GM18507 (cell line): ENCODE measurements around the gene FARP1.

Experiments used
- DNase-seq: peaks from one replicate; pipeline ENCODE4 v3.0.0; 2011; ENCODE audit warnings: low read depth; ENCODE audit not compliant: insufficient read length; ENCODE audit errors: extremely low spot score
- FAIRE-seq: peaks from 2 replicates; lab custom pipeline; 2011; peaks lifted over from hg19 to GRCh38; lab: Jason Lieb, UNC

FARP1 gene

DNA sequence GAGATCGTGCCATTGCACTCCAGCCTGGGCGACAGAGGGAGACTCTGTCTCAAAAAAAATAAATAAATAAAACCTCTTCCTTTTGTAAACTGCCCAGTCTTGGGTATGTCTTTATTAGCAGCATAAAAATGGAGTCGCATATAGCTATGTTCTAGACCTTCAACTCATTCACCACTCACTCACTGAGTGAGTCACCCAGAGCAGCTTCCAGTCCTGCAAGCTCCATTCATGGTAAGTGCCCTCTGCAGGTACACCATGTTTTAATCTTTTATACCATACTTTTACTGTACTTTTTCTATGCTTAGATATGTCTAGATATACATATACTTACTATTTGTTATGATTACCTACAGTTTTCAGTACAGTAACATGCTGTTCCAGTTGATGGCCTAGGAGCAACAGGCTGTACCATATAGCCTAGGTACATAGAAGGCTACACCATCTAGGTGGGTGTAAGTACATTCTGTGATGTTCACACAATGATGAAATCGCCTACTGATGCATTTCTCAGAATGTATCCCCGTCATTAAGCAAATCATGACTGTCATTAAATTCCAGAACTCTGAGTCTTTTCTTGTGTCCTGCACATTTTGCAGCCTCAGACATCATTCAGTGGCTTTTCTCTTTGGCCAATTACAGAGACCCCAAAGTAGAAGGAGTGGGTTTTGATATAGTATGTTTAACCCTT, 13.7 kb upstream of the FARP1 start:
- DNase-seq (no peak), FAIRE-seq (no peak)

DNA sequence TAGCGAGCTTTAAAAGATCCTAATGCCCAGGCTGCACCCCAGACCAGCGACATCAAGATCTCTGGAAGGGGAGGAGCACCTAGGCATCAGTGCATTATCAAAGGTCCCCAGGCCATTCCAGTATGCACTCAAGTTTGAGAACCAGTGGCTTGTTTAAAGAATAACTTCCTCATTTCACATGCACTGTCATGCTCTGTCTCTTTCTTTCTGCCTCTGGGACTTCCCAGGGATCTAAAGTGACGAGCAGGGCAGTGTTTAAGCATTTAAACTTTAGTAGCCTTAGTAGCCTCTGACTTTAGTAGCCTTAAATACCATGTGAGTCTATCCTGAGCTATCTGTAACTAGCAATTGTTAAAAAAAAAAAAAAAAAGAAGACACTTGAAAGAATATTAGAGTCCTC, 8.9 kb upstream of the FARP1 start:
- DNase-seq: no peak

DNA sequence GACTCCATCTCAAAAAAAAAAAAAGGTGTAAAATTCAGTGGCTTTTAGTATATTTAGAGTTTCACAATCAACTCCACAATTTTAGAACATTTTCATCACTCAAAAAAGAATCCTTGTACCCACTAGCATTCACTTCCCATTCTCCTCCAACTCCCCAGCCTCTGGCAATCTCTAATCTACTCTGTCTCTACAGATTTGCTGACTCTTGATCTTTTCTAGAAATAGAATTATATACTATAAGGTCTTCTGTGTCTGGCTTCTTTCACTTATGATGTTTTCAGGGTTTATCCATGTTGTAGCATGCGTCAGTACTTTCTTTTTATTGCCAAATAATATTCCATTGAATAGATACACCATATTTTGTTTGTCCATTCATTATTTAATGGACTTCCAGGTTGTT, 8.0 kb upstream of the FARP1 start:
- DNase-seq: no peak
- FAIRE-seq: no peak

More for the DNA sequence above, 8.9 kb upstream of the FARP1 start:
- peak; percentile 70 for FAIRE-seq

DNA sequence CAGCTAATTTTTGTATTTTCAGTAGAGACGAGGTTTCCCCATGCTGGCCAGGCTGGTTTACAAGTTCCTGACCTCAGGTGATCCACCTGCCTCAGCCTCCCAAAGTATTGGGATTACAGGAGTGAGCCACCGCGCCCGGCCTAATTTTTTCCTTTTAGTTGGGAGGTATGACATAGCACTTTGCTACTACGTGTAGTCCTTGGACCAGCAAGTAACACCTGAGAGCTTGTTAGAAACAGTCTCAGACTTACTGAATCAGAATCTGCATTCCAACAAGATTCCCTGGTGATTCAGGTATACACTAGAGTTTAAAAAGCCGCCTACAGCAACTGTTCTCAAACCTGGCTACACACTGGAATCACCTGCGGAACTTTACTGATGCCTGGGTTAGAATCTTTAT, 1.8 kb upstream of the FARP1 start:
- DNase-seq: no peak
- no peak for FAIRE-seq

DNA sequence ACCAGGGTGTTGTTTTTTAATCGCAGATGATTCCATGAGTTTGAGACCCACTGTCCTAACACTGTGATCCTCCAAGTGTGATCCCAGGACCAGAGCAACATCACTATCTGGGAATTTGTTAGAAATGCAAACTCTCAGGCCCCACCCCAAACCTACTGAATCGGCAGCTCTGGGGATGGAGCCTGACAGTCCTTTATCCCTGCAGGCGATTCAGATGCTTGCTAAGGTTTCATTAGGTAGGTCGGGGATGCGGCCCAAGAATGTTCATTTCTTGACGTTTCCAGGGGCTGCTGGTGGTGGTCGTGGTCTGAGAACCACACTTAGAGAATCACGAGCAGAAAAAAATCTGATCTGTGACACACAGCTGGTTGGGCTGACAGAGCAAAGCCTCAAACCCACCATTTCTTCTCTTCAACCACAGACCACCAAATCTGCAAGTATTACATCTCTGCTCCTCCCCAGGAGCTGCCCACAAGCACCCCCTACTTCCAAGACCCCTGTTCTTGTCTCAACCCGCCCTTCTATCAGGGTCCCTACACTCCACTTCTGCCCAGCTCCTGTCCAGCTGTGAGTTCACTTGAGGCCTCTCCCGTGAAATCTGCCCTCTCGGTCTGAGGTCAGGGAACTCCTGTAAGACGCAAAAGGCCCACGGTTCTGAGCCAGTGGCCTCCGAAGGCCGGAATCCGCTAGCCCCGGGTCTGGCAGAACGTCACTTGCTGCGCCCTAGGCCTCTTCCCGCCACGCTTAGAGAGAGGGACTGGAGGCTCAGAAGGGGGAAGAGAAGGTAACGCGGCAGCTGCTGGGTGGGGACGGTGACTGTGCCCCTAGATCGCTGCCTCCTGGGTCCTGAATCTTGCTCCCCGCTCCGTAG, 1.1 kb upstream of the FARP1 start:
- FAIRE-seq (no peak), DNase-seq (no peak)

DNA sequence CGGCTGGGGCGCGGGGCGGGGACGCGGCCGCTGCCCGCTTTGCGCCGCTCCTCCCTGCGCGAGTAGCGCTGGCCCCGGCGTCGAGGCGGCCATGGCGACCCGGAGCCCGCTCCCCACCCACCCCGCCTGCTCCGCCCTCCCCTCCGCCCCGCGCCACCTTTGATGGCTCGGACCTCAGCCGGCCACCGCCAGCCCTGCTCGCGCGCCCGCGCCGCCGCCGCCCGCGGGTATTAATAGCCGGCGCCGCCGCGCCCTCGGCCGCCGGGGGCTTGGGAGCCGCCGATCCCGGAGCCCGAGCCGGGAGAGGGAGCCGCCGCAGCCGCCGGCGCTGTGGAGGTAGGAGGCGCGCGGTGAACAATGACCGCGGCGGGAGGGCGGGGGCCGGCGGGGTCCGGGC, 261 bp downstream of the FARP1 start:
- DNase-seq (no peak), FAIRE-seq (no peak)

DNA sequence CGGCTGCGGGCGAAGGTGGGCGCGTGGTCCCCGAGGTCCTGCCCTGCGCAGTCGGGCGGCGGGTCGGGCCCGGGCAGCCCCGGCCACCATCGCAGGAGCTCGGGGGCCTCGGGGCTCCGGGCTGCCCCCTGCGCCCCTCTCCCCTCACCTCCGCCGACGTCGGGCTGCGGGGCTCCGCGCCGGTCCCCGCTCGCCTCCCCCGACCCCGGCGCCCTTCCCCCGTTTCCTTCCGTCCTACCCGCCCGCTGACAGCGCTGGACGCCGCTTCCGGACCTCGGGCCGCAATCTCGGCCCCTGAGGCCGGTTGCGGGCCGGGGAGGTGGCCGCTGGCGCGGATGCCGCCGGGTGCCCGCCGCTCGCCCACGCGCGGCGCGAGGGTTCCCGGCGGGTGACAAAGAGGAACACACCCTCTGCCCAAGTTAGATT, 720 bp downstream of the FARP1 start:
- FAIRE-seq (no peak), DNase-seq (no peak)

DNA sequence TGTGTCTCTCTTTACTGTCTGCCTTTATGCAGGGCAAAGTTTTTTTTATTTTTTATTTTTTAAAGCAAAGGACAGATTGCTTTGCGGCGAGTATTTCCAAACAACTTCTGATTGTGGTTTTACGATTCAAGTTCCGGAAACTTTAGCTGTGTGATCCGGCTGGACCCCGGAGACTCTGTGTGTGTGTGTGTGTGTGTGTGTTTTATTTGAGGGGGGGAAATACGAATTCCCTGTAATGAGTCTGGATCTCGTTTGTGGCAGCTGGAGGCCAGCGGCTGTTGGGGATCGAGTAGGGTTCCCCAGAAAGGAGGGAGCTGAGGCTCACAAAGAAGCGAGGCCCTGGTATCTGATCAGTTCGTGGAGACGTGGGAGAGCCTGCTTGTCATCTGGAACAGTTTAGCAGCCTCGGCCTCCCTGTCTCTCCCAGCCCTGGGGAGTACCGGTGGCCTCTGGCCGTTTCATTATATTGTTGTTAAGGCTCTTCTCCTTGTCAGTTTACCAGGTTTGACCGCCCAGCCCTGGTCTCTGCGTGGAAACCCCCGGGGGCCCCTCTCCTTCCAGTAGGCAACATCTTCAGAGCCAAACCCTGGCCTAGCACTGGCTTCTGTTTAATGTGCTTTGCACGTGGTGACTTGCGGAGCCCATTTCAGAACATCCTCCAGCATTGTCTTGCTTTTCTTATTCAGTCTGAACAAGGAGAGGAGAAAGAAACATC, 1.3 kb downstream of the FARP1 start:
- no peak for FAIRE-seq
- DNase-seq: no peak

DNA sequence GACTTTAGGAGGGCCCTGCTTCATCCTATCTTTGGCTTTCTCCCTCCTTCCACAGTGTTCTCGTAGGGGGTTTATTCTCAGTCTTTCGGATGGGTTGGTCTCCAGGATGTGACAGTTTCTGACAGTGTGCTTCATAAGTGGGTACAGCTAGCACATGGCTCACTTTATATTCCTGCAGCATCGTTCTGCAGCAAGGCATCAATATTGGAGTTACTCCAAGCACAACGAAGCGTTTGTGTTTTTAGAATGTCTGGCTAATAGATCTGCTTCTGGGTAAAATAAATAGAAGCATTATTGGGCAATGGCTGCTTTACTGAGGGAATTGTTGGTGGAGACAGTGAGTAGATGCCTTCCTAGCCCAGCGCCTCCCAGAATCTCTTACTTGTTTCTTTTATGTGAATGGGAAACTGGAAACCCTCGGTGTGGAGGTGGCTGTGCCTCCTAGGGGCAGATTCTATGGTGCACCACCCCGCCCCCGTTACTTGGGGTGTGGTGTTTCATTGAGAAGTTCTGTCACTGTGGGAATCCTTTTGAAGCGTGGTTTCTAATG, 2.0 kb downstream of the FARP1 start:
- DNase-seq: no peak

DNA sequence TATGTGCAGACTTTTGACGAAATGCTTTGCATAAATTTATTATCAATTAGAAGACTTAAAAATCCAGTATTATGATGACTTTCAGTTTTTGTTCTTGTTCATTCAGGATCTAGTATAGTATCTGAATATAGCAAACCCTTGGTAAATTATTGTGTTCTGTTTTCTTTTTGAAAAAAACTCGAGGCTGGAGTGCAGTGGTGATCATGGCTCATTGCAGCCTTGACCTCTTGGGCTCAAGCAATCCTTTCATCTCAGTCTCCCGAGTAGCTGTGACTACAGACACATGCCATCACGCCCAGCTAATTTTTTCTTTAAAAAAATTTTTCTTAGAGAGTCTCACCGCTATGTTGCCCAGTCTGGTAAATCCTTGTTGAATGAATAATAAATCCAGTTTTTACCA, 4.6 kb downstream of the FARP1 start:
- DNase-seq: no peak
- no peak for FAIRE-seq

More for the DNA sequence above, 2.0 kb downstream of the FARP1 start:
- no peak for FAIRE-seq

DNA sequence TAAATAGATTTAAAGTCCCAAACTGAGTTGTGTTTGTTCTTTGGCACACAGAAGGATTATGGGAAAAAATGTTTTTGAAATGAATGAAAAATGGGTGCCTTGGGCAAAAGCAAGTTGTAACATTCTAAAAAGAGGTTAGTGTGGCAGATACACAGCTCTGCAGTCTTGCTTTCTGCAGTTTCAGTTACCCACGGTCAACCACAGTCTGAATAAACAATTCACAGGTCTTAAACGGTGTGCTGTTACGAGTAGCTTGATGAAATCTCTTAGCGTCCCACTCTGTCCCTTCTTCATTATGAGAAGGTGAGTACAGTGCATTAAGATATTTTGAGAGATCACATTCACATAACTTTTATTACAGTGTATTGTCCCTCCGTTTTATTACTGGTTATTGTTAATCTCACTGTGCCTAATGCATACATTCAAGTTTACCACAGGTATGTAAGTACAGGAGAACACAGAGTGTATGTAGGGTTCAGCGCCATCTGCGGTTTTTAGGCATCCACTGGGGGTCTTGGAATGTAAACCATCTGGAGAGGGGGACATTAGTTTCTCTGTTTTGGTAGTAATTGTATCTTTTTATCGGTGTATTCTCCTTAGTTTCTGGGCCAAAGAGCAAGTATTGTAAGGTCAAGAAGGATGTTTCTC, 8.1 kb downstream of the FARP1 start:
- FAIRE-seq (no peak), DNase-seq (no peak)

DNA sequence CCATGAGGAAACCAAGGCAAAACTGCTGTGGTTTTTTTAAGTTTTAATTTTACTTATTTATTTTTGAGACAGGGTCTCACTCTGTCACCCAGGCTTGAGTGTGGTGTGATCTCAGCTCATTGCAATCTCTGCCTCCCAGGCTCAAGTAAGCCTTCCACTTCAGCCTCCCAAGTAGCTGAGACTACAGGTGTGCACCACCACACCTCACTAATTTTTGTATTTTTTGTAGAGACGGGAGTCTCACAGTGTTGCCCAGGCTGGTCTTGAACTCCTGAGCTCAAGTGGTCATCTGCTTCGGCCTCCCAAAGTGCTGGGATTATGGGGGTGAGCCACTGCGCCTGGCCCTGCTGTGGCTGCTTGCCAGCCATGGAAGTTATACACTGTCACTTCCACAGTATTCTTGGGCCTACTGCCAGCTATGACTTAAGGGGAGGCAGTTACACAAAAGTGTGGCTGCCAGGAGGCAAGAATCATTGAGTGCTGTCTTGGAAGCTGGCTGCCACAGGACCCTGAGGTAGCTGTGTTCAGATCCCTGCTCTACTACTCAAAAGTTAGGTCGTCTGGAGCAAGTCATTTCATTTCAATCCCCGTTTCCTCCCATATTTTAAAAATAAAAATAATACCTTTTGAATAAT, 12.7 kb downstream of the FARP1 start:
- DNase-seq: no peak
- FAIRE-seq: no peak

DNA sequence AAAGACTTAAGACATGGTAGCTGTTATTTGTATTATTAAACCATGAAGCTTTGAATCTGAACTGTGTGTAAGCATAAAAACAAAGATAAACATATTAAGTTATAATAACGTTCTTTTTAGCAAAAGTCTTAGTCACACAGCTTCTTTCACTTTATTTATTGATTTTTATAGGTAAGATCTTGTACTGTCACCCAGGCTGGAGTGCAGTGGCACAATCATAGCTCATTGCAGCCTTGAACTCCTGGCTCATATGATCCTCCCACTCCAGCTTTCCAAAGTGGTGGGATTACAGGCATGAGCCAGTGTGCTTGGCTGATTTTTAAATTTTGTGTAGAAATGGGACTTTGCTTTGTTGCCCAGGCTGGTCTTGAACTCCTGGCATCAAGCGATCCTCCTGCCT, 13.4 kb downstream of the FARP1 start:
- no peak for FAIRE-seq
- DNase-seq: no peak

DNA sequence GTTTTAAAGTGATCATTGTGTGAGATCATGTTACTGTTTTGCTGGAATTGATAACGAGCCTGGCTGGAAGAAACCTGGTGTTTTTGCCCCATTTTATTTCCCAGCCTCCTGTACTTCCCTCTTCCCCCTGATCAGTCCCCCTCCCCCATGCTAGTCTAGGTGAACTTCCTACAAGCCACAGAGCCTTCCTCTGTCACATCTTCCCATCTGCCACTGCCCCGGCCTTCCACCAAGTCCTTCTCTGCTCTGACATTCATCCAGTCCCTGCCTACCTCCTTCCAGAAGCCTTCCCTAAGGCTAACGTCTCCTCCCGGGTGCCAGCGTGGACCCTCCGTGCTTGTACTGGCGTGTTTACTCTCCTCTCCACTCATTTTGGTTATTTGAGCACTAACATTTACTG, 14.3 kb downstream of the FARP1 start:
- DNase-seq (no peak), FAIRE-seq (no peak)

DNA sequence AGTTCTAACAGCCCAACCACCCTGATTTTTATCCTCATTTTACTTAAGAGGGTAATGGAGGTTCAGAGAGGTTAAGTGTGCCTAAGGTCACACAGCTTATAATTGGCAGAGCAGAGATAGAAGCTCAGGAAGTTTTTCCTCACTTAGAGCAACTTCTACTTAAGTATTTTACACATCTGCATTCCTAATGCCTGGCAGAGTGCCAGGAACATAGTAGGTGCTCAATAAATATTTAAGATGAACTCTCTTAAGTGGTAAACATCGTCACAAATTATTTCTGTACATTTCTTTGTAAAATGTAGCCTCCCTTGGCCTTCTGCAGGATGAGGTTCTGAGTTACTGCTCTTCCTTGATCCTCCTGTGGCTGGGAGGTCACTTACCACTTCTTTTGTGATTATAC, 14.7 kb downstream of the FARP1 start:
- no peak for FAIRE-seq
- no peak for DNase-seq

DNA sequence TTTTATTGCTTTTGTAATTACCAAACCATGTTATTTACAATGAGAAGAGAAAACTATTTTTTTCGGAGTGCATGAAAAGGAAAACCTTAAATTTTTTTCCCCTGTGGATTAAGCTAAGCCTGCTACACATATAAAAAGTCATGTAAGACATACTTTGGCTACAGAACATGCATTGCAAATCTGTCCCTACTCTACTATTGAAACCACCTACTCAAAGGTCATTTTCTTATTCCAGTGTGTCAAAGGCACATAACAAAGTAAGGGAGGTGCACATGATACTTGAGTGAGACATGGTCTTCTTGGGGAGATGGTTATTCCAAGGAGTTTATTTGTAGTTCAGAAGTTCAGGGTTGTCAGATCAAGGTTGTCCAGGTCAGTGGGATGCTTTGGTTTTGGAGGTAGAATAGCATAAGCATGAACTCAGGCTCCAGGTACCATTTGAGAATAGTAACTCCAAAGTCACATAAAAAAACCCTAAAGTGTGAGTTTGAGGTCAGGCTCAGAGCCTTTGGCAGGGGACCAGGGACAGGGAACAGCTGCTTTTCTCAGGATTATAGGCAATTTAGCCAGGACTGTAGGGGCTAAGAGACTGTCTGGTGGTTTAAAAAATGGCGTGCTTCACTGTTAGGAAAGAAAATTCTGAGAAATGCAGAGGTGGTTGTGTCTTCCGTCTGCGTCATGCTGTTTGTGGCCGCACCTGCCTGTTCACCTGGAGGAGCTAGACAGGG, 15.4 kb downstream of the FARP1 start:
- DNase-seq: no peak
- no peak for FAIRE-seq

DNA sequence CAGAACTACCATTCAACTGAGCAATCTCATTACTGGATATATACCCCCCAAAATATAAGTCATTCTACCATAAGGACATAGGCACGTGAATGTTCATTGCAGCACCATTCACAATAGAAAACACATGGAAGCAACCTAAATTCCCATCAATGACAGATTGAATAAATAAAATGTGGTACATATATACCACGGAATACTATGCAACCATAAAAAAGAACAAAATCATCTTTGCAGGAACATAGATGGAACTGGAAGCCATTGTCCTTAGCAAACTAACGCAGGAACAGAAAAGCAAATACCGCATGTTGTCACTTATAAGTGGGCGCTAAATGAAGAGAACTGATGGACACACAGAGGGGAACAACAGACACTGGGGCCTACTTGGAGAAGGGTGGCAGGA, 20.0 kb downstream of the FARP1 start:
- no peak for FAIRE-seq
- no peak for DNase-seq

DNA sequence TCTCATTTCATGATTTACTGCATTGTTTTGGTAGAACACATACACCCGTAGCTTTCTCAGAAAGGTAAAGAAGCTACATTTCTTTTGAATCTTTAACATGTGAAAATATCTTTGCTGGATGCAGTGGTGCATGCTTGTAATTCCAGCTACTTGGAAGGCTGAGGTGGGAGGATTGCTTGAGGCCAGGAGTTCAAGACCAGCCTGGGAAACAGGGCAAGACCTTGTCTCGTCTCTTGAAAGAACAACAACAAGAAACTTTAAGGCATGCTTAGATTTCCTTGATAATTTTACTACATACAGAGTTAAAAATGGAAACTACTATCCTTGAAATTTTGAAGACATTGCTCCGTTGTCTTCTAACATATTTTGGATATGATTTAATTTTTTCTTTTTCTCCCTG, 26.4 kb downstream of the FARP1 start:
- DNase-seq: no peak
- no peak for FAIRE-seq
